ENCODE measurements around the gene GRK7.
"Not testable (repeated sequence)": the region's sequence is repeated elsewhere in the genome, so short reads cannot be mapped to it uniquely, and the experiment has no call there.

Gene GRK7

DNA sequence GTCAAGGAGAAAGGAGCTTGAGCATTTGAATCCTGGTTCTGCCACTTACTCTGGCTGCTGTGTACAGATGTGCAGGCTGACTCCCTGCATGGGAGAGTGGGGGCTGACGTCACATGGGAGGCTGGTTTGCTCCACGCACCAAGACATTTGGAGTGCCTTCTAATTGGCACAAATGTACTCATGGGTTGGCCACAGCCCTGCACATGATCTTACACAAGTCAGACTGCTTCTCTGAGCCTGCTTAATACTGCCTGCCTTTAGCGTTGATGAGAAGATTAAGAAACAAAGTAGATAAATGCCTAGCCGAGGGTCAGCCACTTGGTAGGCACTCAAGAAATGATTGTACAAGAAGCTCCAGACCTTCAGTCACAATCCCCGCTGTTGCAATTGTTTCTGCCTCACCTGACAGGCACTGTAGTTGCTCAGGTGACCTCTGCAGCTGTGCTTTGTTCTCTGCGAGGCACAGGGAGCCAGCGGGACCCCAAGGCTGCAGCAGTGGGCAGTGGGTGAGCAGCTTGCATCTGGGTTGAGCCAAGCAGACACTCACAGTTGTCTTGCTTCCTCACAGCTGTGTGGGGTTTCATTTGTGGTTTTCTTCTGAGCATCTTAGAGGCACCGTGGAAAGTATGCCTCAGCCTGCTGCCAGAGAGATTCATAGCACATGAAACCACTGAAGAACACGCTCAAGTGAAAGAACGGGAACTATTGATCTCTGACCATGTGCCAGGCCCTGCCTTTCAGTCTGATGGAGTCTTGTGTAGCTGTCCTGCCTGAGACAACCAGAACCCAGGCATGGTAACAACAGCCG lies 33.1 kb downstream of the GRK7 start:
- DNase-seq (ENCODE audit: low spot score), result peak; percentile 93

DNA sequence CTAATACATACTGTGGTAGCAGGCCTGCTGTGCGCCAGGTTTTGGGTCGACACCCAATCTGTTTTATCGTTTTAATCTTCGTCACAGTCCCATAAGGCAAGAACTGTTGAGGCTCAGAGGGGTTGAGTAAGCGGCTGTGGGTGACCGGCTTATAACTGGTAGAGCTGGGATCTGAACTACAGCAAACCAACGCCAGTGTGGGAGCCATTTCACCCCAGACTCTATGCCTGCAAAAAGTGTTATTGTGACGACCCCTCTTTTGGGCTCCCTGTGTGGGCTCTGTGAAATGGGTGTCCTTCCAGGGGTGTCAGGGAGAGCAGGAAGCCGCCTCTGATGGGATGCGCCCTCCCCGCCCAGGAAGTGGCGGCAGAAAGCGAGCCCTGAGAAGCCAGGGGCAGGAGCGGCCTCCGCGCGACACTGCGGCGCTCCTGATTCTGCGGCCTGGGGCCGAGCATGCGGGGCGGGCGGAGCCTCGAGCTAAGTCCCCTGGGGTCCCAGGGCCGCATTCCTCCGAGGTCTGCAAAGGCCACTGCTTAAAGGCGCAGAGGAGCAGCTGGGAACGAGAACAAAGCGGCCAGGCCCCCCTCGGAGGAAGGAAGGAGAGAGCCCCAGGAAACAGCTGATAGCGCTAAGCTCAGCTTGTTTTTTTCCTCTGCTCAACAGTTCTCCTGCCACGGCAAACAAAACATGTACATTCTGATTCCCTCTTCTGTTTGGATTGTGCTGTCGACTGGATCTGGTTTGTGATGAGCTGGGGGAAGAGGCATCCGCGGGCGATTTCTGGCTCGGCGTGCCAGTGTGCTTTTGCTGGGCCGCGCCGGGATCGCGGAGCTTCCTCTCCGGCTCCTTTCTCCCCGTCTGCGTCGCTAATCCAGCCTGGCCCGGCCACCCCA lies 33.9 kb downstream of the GRK7 start:
- DNase-seq (ENCODE audit: low spot score), result peak; percentile 59

DNA sequence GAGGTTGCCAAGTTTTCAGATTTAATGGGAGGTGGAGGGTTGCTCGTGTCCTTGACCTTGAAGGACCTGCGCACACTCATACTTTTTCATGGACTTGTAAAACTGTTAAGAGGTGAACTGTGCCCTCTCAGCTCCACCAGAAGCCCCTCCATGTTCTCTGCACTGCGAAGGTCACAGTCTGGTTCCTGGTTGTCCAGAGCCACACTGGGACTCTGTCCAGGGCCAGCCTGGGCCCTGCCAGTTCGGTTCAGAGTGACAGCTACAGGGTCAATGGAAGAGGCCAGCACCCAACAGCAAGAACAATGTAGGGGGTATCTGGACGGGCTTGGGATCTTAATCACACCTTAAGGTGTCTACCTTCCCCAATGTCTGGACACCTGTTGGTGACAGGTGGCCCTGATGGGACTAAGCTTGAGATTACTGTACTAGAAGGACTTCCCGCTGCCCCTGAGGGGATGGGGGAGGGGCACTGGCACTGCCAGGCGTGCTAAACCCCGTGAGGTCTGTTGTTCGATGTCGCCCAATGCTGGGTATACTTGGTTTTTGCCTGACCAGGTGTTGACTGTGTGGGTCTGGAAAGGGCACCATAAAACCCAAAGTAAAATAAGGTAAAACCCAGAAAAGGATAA lies 34.7 kb downstream of the GRK7 start:
- DNase-seq (ENCODE audit: low spot score), result no peak

DNA sequence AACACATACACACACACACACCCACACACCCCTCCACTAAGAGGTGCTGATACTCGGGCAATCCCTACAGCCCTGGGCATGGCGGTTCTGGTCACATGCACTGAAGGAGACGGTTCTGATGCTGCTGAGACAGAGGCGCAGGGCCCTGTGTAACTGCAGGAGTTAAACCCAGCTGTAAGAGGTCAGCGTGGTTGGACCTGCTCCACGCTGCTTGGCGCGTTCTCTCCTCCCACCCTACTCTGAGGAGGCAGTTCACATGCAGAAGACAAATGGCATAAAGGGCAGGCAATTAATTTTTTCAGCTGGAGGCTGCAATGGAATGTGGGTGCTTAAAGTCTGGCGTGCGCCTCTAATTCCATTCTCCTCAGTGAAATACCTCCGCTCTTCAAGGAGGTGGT lies 35.2 kb downstream of the GRK7 start:
- no peak for DNase-seq (ENCODE audit: low spot score)

DNA sequence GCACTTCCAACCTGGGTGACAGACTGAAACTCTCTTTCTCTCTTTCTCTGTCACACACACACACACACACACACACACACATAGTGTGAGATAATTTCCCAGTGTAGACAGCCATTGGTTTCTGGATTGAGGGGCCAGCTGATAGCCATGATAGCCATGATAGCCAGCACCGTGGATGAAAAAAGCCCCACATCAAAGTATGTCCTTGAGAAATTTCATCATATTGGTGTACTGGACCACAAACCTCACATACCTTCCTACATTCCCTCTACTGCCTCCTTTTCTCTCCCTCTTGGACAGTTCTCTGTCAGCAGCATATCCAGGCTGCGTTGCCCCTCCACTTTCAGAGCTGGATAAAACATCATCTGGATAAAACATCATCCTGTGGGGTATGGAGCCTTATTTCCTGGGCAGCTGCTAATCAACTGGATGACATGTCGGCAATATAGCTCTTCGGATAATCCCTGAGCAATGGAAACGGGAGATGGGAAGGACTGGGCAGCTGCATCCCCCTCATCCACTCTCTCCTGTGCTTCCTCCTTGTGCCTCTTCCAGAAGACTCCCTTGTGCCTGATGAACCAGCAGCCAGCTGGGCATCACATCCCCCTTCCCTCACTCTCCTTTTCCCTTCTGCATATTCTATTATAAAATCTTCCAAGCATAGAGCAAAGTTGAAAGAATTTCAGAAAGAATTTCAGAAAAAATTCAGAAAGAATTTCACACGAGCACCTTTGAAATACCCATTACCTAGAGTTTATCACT lies 39.3 kb downstream of the GRK7 start:
- DNase-seq (ENCODE audit: low spot score), result no peak

DNA sequence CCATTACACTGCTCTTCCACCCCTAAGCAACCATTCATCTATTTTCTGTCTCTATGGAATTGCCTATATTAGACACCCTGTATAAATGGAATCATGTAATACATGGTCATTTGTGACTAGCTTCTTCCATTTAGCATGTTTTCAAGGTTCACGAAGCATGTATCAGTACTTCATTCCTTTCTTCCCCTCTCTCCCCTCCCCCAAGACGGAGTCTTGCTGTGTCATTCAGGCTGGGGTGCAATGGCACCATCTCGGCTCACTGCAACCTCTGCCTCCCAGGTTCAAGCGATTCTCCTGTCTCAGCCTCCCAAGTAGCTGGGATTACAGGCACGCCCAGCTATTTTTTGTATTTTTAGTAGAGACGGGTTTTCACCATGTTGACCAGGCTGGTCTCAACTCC lies 40.3 kb downstream of the GRK7 start:
- DNase-seq (ENCODE audit: low spot score), result not testable (repeated sequence)

DNA sequence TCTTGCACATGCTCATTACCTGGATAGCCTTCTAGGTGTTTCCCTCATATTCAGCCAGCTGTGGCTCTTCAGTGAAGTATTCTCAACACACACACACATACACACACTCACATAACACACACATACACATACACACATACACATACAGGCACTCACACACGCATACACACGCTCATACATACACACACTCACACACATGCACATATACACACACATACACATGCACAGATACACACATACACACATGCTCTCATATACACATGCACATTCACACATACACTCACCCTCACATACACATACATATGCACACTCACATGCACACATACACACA lies 41.2 kb downstream of the GRK7 start:
- no peak for DNase-seq (ENCODE audit: low spot score)

DNA sequence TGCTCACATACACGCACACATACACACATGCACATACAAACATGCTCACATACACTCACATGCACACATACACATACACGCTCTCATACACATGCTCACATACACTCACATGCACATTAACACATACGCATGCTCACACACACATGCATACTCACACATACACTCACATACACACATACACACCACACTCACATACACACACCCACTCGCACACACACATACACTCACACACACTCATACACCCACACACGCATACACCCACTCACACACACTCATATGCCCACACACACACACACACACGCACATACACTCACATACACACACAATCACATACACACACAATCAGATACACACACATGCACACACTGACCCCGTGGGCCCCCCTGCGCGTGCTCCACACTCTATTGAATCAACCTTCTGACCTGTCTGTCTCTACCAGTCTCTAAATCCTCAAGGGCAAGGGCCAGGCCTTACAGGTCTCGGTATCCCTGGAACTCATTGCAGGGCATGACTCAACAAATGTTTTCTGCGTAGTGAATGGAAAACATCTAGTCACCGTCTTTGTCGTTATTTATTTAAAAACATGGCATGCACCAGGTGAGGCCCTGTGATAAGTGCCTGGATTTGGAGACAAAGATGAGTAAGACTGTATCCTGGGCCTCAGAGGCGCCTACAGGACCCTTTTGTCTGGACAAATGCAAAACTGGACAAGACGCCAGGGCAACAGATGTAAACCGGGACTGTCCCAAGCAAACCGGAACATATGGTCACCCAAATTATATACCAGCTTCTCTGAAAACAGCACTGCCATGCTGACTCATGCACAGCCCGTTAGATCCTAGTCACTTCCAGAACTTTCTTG lies 41.8 kb downstream of the GRK7 start:
- DNase-seq (ENCODE audit: low spot score), result no peak

DNA sequence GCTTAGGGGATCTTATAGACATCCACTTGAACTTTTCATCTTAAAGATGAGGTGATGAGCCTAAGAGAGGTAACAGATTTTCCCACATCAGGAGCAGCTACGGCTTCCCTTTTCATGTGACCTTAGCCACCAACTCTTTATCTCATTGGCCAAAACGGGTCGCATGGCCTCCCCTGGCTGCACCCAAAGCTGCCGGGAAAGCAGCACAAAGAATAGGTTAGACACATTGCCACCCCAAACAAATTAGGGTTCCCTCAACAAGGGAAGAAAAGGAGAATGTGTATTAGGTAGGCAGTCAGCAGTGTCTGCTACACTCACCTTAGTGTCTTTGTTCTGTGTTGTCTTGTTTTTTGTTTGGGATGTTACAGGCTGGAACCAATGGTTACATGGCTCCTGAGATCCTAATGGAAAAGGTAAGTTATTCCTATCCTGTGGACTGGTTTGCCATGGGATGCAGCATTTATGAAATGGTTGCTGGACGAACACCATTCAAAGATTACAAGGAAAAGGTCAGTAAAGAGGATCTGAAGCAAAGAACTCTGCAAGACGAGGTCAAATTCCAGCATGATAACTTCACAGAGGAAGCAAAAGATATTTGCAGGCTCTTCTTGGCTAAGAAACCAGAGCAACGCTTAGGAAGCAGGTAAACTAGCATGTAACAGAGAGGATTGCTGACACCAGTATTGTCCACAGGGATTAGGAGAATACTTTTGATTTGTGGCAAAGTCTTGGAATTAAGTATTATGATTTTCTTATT lies 44.2 kb downstream of the GRK7 start:
- no peak for DNase-seq (ENCODE audit: low spot score)

DNA sequence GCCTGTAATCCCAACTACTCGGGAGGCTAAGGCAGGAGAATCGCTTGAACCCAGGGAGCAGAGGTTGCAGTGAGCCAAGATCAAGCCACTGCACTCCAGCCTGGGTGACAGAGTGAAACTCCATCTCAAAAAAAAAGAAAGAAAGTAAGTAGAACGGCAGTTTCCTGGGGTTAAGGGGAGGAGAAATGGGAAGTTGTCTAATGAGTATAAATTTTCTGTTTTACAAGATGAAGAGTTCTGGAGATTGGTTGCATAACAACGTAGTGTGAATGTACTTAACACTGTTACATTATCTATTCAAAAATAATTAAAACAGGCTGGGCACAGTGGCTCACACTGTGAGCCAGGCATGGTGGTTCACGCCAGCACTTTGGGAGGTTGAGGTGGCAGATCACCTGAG lies 45.4 kb downstream of the GRK7 start:
- no peak for DNase-seq (ENCODE audit: low spot score)

DNA sequence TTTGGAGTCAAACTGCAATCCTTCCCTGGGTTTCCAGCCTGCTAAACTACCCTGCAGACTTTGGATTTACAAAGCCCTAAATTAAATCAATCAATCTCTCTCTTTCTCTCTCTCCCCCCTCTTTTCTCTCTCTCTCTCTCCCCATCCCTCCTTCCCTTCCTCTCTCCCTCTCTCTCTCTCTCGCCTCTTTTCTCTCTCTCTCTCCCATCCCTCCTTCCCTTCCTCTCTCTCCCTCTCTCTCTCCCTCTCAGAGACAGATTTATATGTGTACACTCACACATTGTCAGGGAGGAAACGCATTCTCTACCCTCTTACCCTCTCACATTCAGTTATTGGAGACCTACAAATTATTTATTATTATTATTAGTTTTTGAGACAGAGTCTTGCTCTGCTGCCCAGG lies 47.0 kb downstream of the GRK7 start:
- DNase-seq (ENCODE audit: low spot score), result no peak

DNA sequence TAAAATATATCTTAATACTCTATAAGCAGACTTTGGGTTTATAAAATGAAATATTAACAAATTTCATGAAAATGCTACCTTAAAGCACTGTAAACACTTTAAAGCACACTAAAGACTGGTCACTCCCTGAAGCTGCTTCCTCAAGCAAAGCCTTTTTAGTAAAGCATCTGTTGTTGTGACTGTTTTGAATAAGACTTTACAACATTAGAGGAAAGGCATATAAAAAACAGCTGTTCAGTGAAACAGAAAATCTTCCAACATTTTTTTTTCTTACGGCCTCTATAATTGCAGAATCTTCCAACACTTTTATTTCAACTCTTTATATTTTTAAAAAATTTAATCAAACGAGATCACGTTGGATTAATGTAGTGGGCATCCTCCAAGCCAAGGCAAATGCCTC lies 48.1 kb downstream of the GRK7 start:
- DNase-seq (ENCODE audit: low spot score), result no peak

DNA sequence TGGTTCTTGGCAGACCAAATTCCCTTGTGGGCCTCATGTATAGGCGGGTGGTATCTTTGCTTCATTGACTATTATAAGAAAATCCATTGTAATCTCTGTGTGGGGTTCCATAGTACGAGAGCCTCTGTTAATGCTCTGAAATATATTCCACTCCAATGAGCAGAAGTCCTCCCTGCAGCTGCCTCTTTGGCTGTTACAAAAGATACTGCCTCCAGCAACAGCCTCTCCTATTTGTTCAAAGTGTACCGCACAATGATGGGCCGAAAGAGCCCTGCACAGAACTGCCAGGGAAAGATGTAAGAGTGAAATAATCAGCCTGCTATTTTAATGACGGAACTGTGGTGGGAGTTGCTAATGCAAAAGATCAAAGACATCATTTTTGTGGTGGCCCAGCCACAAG lies 48.9 kb downstream of the GRK7 start:
- no peak for DNase-seq (ENCODE audit: low spot score)

DNA sequence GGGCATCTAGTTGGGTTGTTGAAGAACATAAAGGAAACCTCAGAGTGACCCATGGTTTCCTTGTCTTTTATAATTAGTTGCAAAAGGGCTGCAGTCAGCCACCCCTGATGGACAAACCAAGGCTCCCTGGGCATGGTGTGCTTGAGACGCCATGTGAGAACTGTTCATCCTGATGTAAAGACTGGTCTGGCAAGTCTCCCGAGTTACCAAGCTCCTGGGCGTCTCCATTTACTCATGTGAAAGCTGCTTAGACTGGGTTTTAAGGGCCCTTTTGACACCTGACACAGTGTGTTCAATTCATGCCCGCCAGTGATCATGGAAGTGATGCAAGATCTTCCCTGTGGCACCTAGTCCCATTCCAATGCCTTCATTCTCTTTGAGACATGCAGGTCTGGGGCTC lies 49.4 kb downstream of the GRK7 start:
- no peak for DNase-seq (ENCODE audit: low spot score)

Measured in NAMALWA (cell line).